Psoas muscle (tissue), 8 donors: ENCODE results near the gene YLPM1. TPM values are rescaled to one million over a fixed set of nuclear protein-coding genes. Genes with fewer than 3 reads are reported as not detected.

Source experiments
- ATAC-seq, 4 donors: fragments of 200-7000 bp; cut with Tn5 transposase; one replicate each; pipeline ENCODE4 v1.9.1; 2020; ENCODE audit warnings: moderate library complexity in 3 of 4, mild to moderate bottlenecking in 2 of 4
- DNase-seq, 2 donors: peaks; one replicate each; pipeline ENCODE4 v3.0.0-alpha.2; 2020
- H3K27ac ChIP-seq: fragments of 200-600 bp; one replicate; pipeline ENCODE4 v1.8.0; 2022
- H3K27me3 ChIP-seq, 3 donors: fragments of 200-600 bp in 1 of 3; one replicate each; pipeline versions ENCODE4 v1.6.1 to v1.8.0; 2013 to 2022; ENCODE audit warnings: low read length in 2 of 3, mild to moderate bottlenecking in 2 of 3, moderate library complexity in 1 of 3; ENCODE audit not compliant: insufficient read depth in 3 of 3
- H3K36me3 ChIP-seq, 2 donors: fragments of 200-600 bp in 1 of 2; one replicate each; pipeline versions ENCODE4 v1.6.1 to v1.8.0; 2013 to 2022; ENCODE audit warnings: low read depth in 1 of 2, mild to moderate bottlenecking in 1 of 2, moderate library complexity in 1 of 2; ENCODE audit not compliant: insufficient read depth in 1 of 2
- H3K4me1 ChIP-seq: fragments of 200-600 bp; one replicate; pipeline ENCODE4 v1.8.0; 2022
- H3K4me3 ChIP-seq: fragments of 200-600 bp; one replicate; pipeline ENCODE4 v1.8.0; 2022; ENCODE audit warnings: mild to moderate bottlenecking
- H3K9me3 ChIP-seq: fragments of 200-600 bp; one replicate; pipeline ENCODE4 v1.8.0; 2022
- CTCF ChIP-seq: fragments of 200-600 bp; IDR thresholded peaks from one replicate; pipeline ENCODE4 v1.8.0; 2022; ENCODE audit warnings: antibody characterized with exemption
- WGBS, 3 donors: extraction: QIAGEN DNeasy Blood & Tissue Kit; methylation state at CpG; one replicate each; pipeline versions ENCODE4 v1.1.6 to v1.1.7; 2013; 5-methylcytosine and 5-hydroxymethylcytosine counted together
- intact Hi-C, 2 donors: fragments of 100-400 bp; cut with DNase I; formaldehyde crosslinking; loops; one replicate each; pipeline versions ENCODE4 v1.11.0 to v1.14.2; 2022
- polyA plus RNA-seq, 3 donors: library from polyadenylated mRNA; stranded (reverse); fragments of 200-250 nt; gene quantifications; one replicate each; pipeline ENCODE4 v1.2.3, GENCODE V29; 2013
- total RNA-seq, 4 donors: library from RNA; stranded (reverse); fragmentation: NEBNext Ultra II Directional in 2 of 4; extraction: Animal tissue kit (Norgen Biotek cat#: 25700) in 2 of 4; gene quantifications; one replicate each; pipeline versions ENCODE4 v1.2.1 to v1.2.4, GENCODE V29; 2021 to 2023
- donor health status: healthy with polysubstance abuse.
- donor health status: DM: no; HTN: no; CAD: no; lungs with moderate emphysema.
- donor health status: Bipolar disorder and iron deficiency.
- donor health status: healthy.
- donor health status: DM: yes; HTN: yes; CAD: no.
- donor health status: DM: no; HTN: no; CAD: no.
- donor health status: DM: no; HTN: no; CAD: no.
- donor health status: DM: yes; HTN: yes; CAD: no.

YLPM1 gene
- total and polyA plus RNA-seq, 7 donors, result 9.6 to 40.6 (median 30.1) TPM

- H3K4me3 ChIP-seq, result no peak overlapping the region
- intact Hi-C loops, result no loop called here
- DNase-seq (no peak), ATAC-seq (no peak)
- H3K36me3 ChIP-seq, result no peaks in the 10 kb centered on the region
- 85 to 91% (median 88%) methylated on average over 8 of the region's 8 CpGs for WGBS, 3 donors
- no peaks in the 10 kb centered on the region for H3K9me3 ChIP-seq
- TF ChIP-seq CTCF, result no peak
- no peaks in the 10 kb centered on the region for H3K4me1 ChIP-seq
- no peaks in the 10 kb centered on the region for H3K27me3 ChIP-seq
- H3K27ac ChIP-seq, result no peak overlapping the region
Observed at GRCh38 chr14:74868739-74869138, 105.6 kb downstream of the YLPM1 start.

- DNase-seq, result no peak
- no peaks in the 10 kb centered on the region for H3K4me1 ChIP-seq
- no peaks in the 10 kb centered on the region for H3K9me3 ChIP-seq
- ATAC-seq, result no peak
- intact Hi-C loops, result no loop called here
- H3K4me3 ChIP-seq, result no peak overlapping the region
- H3K27me3 ChIP-seq, result no peaks in the 10 kb centered on the region
- no peak for TF ChIP-seq CTCF
- WGBS, 3 donors, result 74 to 87% (median 86%) methylated on average over 4 of the region's 4 CpGs
- no peak overlapping the region for H3K27ac ChIP-seq
- H3K36me3 ChIP-seq, result no peaks in the 10 kb centered on the region
Observed at GRCh38 chr14:74871819-74872218, 108.7 kb downstream of the YLPM1 start.

- ATAC-seq, result no peak
- no peaks in the 10 kb centered on the region for H3K36me3 ChIP-seq
- intact Hi-C loops, result no loop called here
- DNase-seq, result no peak
- no peak for TF ChIP-seq CTCF
- H3K4me3 ChIP-seq, result no peak overlapping the region
- no peak overlapping the region for H3K27ac ChIP-seq
- no peaks in the 10 kb centered on the region for H3K4me1 ChIP-seq
- no peaks in the 10 kb centered on the region for H3K27me3 ChIP-seq
- H3K9me3 ChIP-seq, result no peaks in the 10 kb centered on the region
- WGBS, 3 donors, result 93 to 96% (median 93%) methylated on average over 5 of the region's 5 CpGs
Observed at GRCh38 chr14:74875204-74875603, 112.1 kb downstream of the YLPM1 start.

- no peaks in the 10 kb centered on the region for H3K27me3 ChIP-seq
- WGBS, 3 donors, result 53 to 59% (median 57%) methylated on average over 13 of the region's 13 CpGs
- intact Hi-C loops, result no loop called here
- TF ChIP-seq CTCF, result no peak
- no peak within 1 kb of the TSS for H3K27ac ChIP-seq
- no peak for ATAC-seq
- H3K9me3 ChIP-seq, result no peaks in the 10 kb centered on the region
- H3K36me3 ChIP-seq, result no peaks in the 10 kb centered on the region
- peaks cover 5% of the 10 kb centered on the region for H3K4me1 ChIP-seq
- no peak for DNase-seq
- H3K4me3 ChIP-seq, result no peak within 1 kb of the TSS
Observed at GRCh38 chr14:74875941-74876913, 113.1 kb downstream of the YLPM1 start, which contains the start of gene PROX2. PROX2 (minus strand) TSS chr14:74876145; CDS start chr14:74863834, 12,311 bp downstream.
